Renal cortical epithelial cell (primary cell): ENCODE measurements around the gene RFPL2. TPM values are rescaled to one million over a fixed set of nuclear protein-coding genes. Genes with fewer than 3 reads are reported as not detected.
A peak's percentile ranks its signal among the peaks of the same experiment; 100 is the strongest.

Experiments
- DNase-seq: peaks from one replicate; pipeline ENCODE4 v3.0.0-alpha.2; 2011; ENCODE audit warnings: low read depth
- total RNA-seq: library from RNA; depleted of rRNA; stranded (reverse); fragments of >200 nt; gene quantifications from 2 replicates; pipeline ENCODE4 v1.2.3, GENCODE V29; 2014

Gene RFPL2
- 0.10 TPM in 1 of 2 replicates, not detected in the other for total RNA-seq

GRCh38 chr22:32204856-32205722 is at the start of gene RFPL2:
TSS of gene RFPL2 (minus strand) at chr22:32205073. CDS start at chr22:32202451, 2,622 bp downstream.
- DNase-seq, result peak; percentile 52

- no peak for DNase-seq
These were observed 44.4 kb upstream of the RFPL2 start for GRCh38 chr22:32249231-32249630.

- no peak for DNase-seq
These were observed 43.4 kb upstream of the RFPL2 start for GRCh38 chr22:32248276-32248675.

GRCh38 chr22:32246166-32246565 is 41.3 kb upstream of the RFPL2 start:
- no peak for DNase-seq

GRCh38 chr22:32245042-32245441 is 40.2 kb upstream of the RFPL2 start:
- peak; percentile 78 for DNase-seq

- no peak for DNase-seq
These were observed 39.7 kb upstream of the RFPL2 start for GRCh38 chr22:32244547-32244946.

- peak; percentile 33 for DNase-seq
These were observed 35.6 kb upstream of the RFPL2 start for GRCh38 chr22:32240461-32240860.

GRCh38 chr22:32237906-32238305 is 33.0 kb upstream of the RFPL2 start:
- no peak for DNase-seq

GRCh38 chr22:32236970-32237369 is 32.1 kb upstream of the RFPL2 start:
- no peak for DNase-seq

GRCh38 chr22:32233091-32233490 is 28.2 kb upstream of the RFPL2 start:
- no peak for DNase-seq

GRCh38 chr22:32232191-32232830 is 27.4 kb upstream of the RFPL2 start:
- no peak for DNase-seq

GRCh38 chr22:32226326-32227104 is 21.6 kb upstream of the RFPL2 start:
- DNase-seq, result no peak

- no peak for DNase-seq
These were observed 18.1 kb upstream of the RFPL2 start for GRCh38 chr22:32222991-32223390.

- no peak for DNase-seq
These were observed 14.2 kb upstream of the RFPL2 start for GRCh38 chr22:32219026-32219425.

- DNase-seq, result no peak
These were observed 13.6 kb upstream of the RFPL2 start for GRCh38 chr22:32218470-32218869.

GRCh38 chr22:32217465-32217864 is 12.6 kb upstream of the RFPL2 start:
- no peak for DNase-seq

GRCh38 chr22:32216911-32217310 is 12.0 kb upstream of the RFPL2 start:
- no peak for DNase-seq

GRCh38 chr22:32211011-32211410 is 6.1 kb upstream of the RFPL2 start:
- no peak for DNase-seq

GRCh38 chr22:32208681-32209080 is 3.8 kb upstream of the RFPL2 start:
- no peak for DNase-seq

- no peak for DNase-seq
These were observed 3.2 kb upstream of the RFPL2 start for GRCh38 chr22:32207971-32208480.

- DNase-seq, result peak; percentile 20
These were observed 2.2 kb upstream of the RFPL2 start for GRCh38 chr22:32206774-32207758.
